ENCODE measurements around the gene ADK.
"Not testable (repeated sequence)": the region's sequence is repeated elsewhere in the genome, so short reads cannot be mapped to it uniquely, and the experiment has no call there.

The ADK gene

DNA sequence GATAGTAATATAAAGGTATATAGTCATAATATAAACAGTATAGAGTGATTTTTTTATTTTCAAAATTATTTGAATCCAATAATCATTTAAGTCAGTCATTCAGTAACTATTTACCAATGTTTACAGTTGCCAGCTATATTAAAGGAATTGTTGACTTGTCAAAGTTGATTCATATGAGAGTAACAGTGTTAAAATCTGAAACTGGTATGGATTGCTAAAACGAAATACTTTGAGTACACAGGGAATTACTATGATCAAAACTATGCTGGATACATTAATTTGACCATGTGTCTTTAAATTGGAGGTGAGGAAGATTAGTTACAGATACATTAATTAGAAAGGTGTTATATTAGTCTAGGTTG is 282.6 kb downstream of the ADK start:
- no peak for FAIRE-seq

DNA sequence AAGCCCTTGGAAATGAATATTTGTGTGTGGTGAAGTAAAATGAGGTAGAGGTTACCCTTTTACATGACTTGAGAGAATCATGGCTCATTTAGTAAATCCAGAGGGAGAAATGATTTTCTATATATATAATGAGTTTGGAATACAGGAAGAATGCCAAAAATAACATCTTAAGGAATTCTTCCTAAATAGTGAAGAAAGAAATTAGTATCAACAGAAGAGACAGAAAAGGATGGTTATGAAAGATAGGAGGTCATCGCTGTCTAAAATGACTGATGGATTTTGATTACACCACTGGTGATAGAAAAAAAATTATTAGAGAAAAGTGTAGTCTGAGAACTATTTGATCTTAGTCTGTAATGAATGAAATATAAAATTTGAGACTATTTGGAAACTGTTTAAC is 283.0 kb downstream of the ADK start:
- peak; percentile 25 for FAIRE-seq

- FAIRE-seq: no peak
These were observed 283.5 kb downstream of the ADK start for GRCh38 chr10:74434547-74434946.

GRCh38 chr10:74436523-74437170 is 285.6 kb downstream of the ADK start:
- peak; percentile 70 for FAIRE-seq

- no peak for FAIRE-seq
These were observed 286.8 kb downstream of the ADK start for GRCh38 chr10:74437822-74438221.

GRCh38 chr10:74439213-74439612 is 288.2 kb downstream of the ADK start:
- FAIRE-seq: no peak

- FAIRE-seq: no peak
These were observed 294.5 kb downstream of the ADK start for GRCh38 chr10:74445493-74445892.

- peak; percentile 34 for FAIRE-seq
These were observed 299.6 kb downstream of the ADK start for GRCh38 chr10:74450602-74451001.

- FAIRE-seq: no peak
These were observed 300.3 kb downstream of the ADK start for GRCh38 chr10:74451127-74451829.

- no peak for FAIRE-seq
These were observed 302.1 kb downstream of the ADK start for GRCh38 chr10:74453169-74453568.

DNA sequence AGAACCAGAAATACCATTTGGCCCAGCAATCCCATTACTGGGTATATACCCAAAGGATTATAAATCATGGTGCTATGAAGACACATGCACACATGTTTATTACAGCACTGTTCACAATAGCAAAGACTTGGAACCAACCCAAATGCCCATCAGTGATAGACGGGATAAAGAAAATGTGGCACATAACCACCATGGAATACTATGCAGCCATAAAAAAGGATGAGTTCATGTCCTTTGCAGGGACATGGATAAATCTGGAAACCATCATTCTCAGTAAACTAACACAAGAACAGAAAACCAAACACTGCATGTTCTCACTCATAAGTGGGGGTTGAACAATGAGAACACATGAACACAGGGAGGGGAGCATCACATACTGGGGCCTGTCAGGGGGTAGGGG is 306.5 kb downstream of the ADK start:
- FAIRE-seq: not testable (repeated sequence)

DNA sequence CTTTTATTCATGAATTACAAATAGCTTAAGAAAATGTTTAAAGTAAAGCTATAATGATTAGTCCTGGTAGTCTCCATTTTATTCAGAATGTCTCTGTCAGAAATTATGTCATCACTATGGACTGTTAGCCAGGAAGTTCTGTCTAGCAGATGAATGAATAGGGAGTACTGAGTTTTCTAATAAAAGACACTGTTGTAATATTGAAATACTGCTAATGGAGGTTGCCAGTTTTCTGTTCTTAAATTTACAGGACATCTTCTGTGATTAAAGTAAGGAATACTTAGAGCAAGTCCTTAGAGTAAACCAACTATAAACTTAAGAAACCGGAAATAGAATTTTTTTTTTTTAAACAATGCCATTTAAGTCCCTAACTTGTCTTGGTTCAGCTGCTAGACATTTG is 309.8 kb downstream of the ADK start:
- no peak for FAIRE-seq

DNA sequence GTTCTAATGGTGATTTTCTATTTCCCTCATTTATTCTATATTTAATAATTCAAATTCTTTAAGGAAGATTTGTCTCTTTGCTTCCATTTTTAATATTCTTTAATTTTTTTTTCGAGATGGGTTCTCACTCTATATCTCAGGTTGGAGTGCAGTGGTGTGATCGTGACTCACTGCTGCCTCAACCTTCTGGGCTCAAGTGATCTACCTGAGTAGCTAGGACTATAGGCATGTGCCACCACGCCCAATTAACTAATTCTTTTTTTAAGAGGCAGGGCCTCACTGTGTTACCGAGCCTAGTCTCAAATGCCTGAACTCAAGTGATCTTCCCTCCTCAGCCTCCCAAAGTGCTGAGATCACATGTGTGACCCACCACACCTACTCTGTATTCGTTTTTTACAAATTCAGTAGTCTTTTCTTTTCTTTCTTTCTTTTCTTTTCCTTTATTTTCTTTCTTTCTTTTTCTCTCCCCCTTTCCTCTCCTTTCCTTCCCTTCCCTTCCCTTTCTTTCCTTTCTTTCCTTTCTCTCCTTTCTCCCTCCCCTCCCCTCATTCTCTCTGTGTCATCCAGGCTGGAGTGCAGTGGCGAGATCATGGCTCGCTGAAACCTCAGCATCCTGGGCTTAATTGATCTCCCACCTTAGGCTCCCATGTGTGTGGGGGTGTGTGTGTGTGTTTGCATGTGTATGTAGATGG is 323.1 kb downstream of the ADK start:
- no peak for FAIRE-seq

GRCh38 chr10:74476162-74476706 is 325.2 kb downstream of the ADK start:
- not testable (repeated sequence) for FAIRE-seq

- no peak for FAIRE-seq
These were observed 329.8 kb downstream of the ADK start for GRCh38 chr10:74480778-74481177.

DNA sequence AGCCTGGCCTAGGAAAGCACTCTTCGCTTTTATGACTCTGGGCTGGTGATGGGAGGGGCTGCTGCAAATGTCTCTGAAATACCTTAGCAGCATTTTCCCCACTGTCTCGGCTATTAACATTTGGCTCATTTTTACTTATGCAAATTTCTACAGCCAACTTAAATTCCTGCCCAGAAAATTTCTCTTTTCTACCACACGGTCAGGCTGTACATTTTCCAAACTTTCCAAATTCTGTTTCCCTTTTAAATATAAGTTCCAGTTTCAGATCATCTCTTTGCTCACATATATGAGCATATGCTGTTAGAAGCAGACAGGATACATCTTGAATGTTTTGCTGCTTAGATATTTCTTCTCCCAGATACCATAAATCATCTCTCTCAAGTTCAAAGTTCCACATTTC is 332.3 kb downstream of the ADK start:
- FAIRE-seq: no peak

GRCh38 chr10:74485283-74485682 is 334.3 kb downstream of the ADK start:
- FAIRE-seq: no peak

- no peak for FAIRE-seq
These were observed 335.6 kb downstream of the ADK start for GRCh38 chr10:74486659-74487058.

DNA sequence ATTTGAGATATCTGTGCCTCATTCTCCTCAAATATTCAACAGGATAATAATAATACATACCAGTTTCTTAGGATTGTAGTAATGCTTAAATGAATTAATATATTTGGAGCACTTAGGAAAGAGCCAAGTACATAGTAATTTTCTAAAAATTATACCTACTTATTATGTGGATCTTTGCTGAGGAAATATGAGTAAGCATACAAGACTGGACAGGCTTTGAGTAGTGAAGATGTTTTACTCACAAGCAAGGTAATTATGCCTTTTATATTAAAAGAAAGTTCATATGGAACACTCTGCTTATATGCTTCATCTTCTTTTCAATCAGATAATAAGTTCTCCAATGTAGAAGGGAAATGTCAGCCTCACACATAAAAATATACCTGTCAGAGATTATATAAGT is 337.9 kb downstream of the ADK start:
- FAIRE-seq: no peak

DNA sequence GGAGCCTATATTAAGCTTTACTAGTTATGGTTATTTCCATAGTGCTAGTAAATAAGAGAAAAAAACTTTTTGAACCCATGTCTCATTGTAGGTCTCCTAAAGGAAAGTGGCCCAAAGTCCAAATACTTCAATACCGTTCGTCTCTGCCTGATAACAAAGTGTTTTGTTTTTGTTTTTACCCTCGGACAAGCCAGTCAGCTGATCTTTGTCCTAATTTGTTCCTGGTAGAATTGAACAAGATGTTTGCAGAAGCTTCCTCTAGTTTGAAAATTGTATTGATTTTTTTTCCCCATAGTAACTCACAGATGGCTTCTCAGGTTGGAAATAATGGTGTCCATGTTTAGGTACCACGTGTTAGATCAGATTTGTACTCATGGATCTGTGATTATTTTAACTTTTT is 339.5 kb downstream of the ADK start:
- no peak for FAIRE-seq

GRCh38 chr10:74491014-74491413 is 340.0 kb downstream of the ADK start:
- no peak for FAIRE-seq

DNA sequence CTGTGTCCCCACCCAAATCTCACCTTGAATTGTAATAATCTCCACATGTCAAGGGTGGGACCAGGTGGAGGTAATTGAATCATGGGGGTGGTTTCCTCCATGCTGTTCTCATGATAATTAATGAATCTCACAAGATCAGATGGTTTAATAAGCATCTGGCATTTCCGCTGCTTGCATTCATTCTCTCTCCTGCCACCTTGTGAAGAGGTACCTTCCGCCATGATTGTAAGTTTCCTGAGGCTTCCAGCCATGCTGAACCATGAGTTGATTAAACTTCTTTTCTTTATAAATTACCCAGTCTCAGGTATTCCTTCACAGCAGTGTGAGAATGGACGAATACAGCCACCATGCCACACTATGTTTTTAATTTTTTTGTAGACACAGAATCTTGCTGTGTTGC is 345.3 kb downstream of the ADK start:
- FAIRE-seq: not testable (repeated sequence)

- FAIRE-seq: not testable (repeated sequence)
These were observed 347.6 kb downstream of the ADK start for GRCh38 chr10:74498664-74499063.

All from G401.6 (cell line).